GM12878 (cell line): ENCODE measurements around the gene EXOC3L4. TPM values are rescaled to one million over a fixed set of nuclear protein-coding genes. Genes with fewer than 3 reads are reported as not detected.

ENCODE experiments used
- ATAC-seq: fragments of 200-7000 bp; cut with Tn5 transposase; 3 replicates; pipeline ENCODE4 v1.9.1; 2020; ENCODE audit warnings: mild to moderate bottlenecking, moderate library complexity
- BruUV-seq: library from RNA; stranded (reverse); fragments of 400-500 nt; replicated peaks from 2 replicates; lab custom pipeline; 2021; lab: Mats Ljungman, UMichigan
- CTCF ChIA-PET: fragments of 300-600 bp; sonication (Branson Sonifier 250); formaldehyde crosslinking; extraction: SDS; loops from one replicate; lab custom pipeline; 2021; ENCODE audit warnings: inconsistent platforms; lab: Yijun Ruan, JAX
- POLR2A ChIA-PET: fragments of 350-600 bp; formaldehyde crosslinking; extraction: SDS; loops from one replicate; lab custom pipeline; 2021; ENCODE audit warnings: inconsistent platforms; lab: Charles Lee
- RAD21 ChIA-PET: fragments of 300-600 bp; sonication (Branson Sonifier 250); formaldehyde crosslinking; loops from one replicate; lab custom pipeline; 2023; ENCODE audit warnings: antibody characterized with exemption; ENCODE audit not compliant: unreplicated experiment; lab: Charles Lee
- SMC1A ChIA-PET: fragments of 300-600 bp; sonication (Branson Sonifier 250); formaldehyde crosslinking; loops from one replicate; lab custom pipeline; 2023; ENCODE audit not compliant: unreplicated experiment, uncharacterized antibody; lab: Charles Lee
- DNase-seq: peaks from one replicate; pipeline ENCODE4 v3.0.0-alpha.2; 2011; ENCODE audit warnings: low read depth, low spot score
- FAIRE-seq: peaks from 3 replicates; lab custom pipeline; 2011; peaks lifted over from hg19 to GRCh38; lab: Jason Lieb, UNC
- H2AFZ ChIP-seq: 2 replicates; pipeline ENCODE4 v1.6.0; 2011; ENCODE audit warnings: low read depth, low read length, control low read depth; ENCODE audit not compliant: control insufficient read depth
- H3K27ac ChIP-seq: 2 replicates; pipeline ENCODE4 v1.5.1; 2011; ENCODE audit warnings: control low read depth; ENCODE audit not compliant: control insufficient read depth, insufficient read depth
- H3K27me3 ChIP-seq, 2 experiments: replicated peaks in 1 of 2; 2 replicates each; pipeline versions ENCODE4 v1.6.0 to v1.6.1; 2011; ENCODE audit warnings: low read length in 1 of 2; ENCODE audit not compliant: control insufficient read depth in 2 of 2, insufficient read depth in 2 of 2
- H3K36me3 ChIP-seq, 2 experiments: 2 replicates each; pipeline ENCODE4 v1.5.1; 2011; ENCODE audit warnings: low read length in 1 of 2; ENCODE audit not compliant: control insufficient read depth in 2 of 2, insufficient read depth in 2 of 2
- H3K4me1 ChIP-seq: 2 replicates; pipeline ENCODE4 v1.6.1; 2011; ENCODE audit warnings: mild to moderate bottlenecking, low read length, moderate library complexity, mixed read lengths; ENCODE audit not compliant: control insufficient read depth, insufficient read depth
- H3K4me2 ChIP-seq: 2 replicates; pipeline ENCODE4 v1.6.0; 2011; ENCODE audit warnings: control low read depth; ENCODE audit not compliant: control insufficient read depth, insufficient read depth
- H3K4me3 ChIP-seq: fragments of 200-600 bp; sonication (generic); 2 replicates; pipeline ENCODE4 v1.5.1; 2016
- H3K79me2 ChIP-seq: 2 replicates; pipeline ENCODE4 v1.6.0; 2011; ENCODE audit warnings: low read length; ENCODE audit not compliant: control insufficient read depth, insufficient read depth
- H3K9ac ChIP-seq: 2 replicates; pipeline ENCODE4 v1.8.0; 2011; ENCODE audit warnings: low read length, control low read depth, mixed read lengths; ENCODE audit not compliant: control insufficient read depth, insufficient read depth
- H3K9me3 ChIP-seq: replicated peaks from 3 replicates; pipeline ENCODE4 v1.5.1; 2011; ENCODE audit warnings: mild to moderate bottlenecking, low read length; ENCODE audit not compliant: control insufficient read depth, insufficient read depth
- H4K20me1 ChIP-seq: 2 replicates; pipeline ENCODE4 v1.6.0; 2011; ENCODE audit not compliant: control insufficient read depth, insufficient read depth
- CEBPB ChIP-seq, 2 experiments: fragments of 150-350 bp in 1 of 2; IDR thresholded peaks; 2 replicates each; pipeline ENCODE4 v1.6.1; 2012 to 2014; ENCODE audit warnings: low read depth in 2 of 2, low read length in 2 of 2, borderline replicate concordance in 1 of 2, inconsistent platforms in 1 of 2
- ESRRA ChIP-seq: IDR thresholded peaks from 2 replicates; pipeline ENCODE4 v1.6.1; 2012; ENCODE audit warnings: mild to moderate bottlenecking, low read length, improper control_type of control experiment
- JUND ChIP-seq: IDR thresholded peaks from 2 replicates; pipeline ENCODE4 v1.6.1; 2012; ENCODE audit warnings: low read depth, mild to moderate bottlenecking, low read length, improper control_type of control experiment, moderate library complexity
- NBN ChIP-seq: fragments of 450-650 bp; IDR thresholded peaks from 2 replicates; pipeline ENCODE4 v1.6.1; 2016
- POLR2AphosphoS5 ChIP-seq: IDR thresholded peaks from 2 replicates; pipeline ENCODE4 v1.6.1; 2011; ENCODE audit warnings: mild to moderate bottlenecking, low read length, inconsistent platforms
- RB1 ChIP-seq: fragments of 450-650 bp; formaldehyde crosslinking; IDR thresholded peaks from 2 replicates; pipeline ENCODE4 v1.6.1; 2017; ENCODE audit warnings: mild to moderate bottlenecking, borderline replicate concordance
- SP1 ChIP-seq: IDR thresholded peaks from one replicate; pipeline ENCODE4 v1.6.1; 2011; ENCODE audit warnings: low read depth, low read length
- TAF1 ChIP-seq: IDR thresholded peaks from 2 replicates; pipeline ENCODE4 v1.6.1; 2011; ENCODE audit warnings: mild to moderate bottlenecking, low read depth, low read length, borderline replicate concordance
- ZNF24 ChIP-seq: fragments of 450-650 bp; IDR thresholded peaks from 2 replicates; pipeline ENCODE4 v1.6.1; 2017; ENCODE audit warnings: antibody characterized with exemption, mild to moderate bottlenecking
- ZNF384 ChIP-seq: IDR thresholded peaks from 2 replicates; pipeline ENCODE4 v1.6.1; 2012; ENCODE audit warnings: low read depth, mild to moderate bottlenecking, low read length, improper control_type of control experiment, borderline replicate concordance
- ZZZ3 ChIP-seq: IDR thresholded peaks from 2 replicates; pipeline ENCODE4 v1.6.1; 2011; ENCODE audit warnings: low read depth; ENCODE audit not compliant: control insufficient read depth, insufficient read length
- WGBS: methylation state at CpG from one replicate; pipeline ENCODE4 v1.1.6; 2016; ENCODE audit warnings: low lambda C conversion rate; ENCODE audit not compliant: insufficient replicate concordance, insufficient coverage; ENCODE audit errors: missing lambda C conversion rate; 5-methylcytosine and 5-hydroxymethylcytosine counted together
- in situ Hi-C: fragments of 300-500 bp; cut with MboI; formaldehyde crosslinking; loops from 9 replicates; pipeline ENCODE4 v1.14.3; 2018; ENCODE audit warnings: mixed read lengths
- intact Hi-C: fragments of 100-400 bp; cut with micrococcal nuclease; formaldehyde crosslinking; loops from one replicate; pipeline ENCODE4 v1.14.2; 2022; ENCODE audit not compliant: unreplicated experiment
- polyA plus RNA-seq, 11 experiments: library from polyadenylated mRNA; depleted of rRNA in 4 of 11; unstranded in 6 of 11; stranded (reverse) in 5 of 11; fragments of >200 nt; fragmentation: Nextera tagmentation in 4 of 11; fragmentation: Illumina TruSeq in 1 of 11; extraction: Ambion mirVana in 4 of 11; extraction: Trizol in 1 of 11; gene quantifications; 1 replicate in 1 of 11; 2 replicates in 10 of 11; pipeline versions ENCODE4 v1.2.1 to v1.2.3, GENCODE V29; 2011 to 2016; ENCODE audit warnings: inconsistent platforms in 2 of 11, missing spikeins in 2 of 11, low read depth in 1 of 11
- total RNA-seq, 4 experiments: library from RNA; depleted of rRNA in 3 of 4; stranded (reverse); fragments of >200 nt in 3 of 4; fragmentation: Illumina TruSeq in 1 of 4; extraction: Trizol in 1 of 4; gene quantifications; 2 replicates each; pipeline versions ENCODE4 v1.2.1 to v1.2.3, GENCODE V29; 2013 to 2021
- TF ChIP-seq, protein P1 (sequence below): fragments of 450-650 bp; conservative IDR thresholded peaks from 2 replicates; pipeline ENCODE4 v1.6.1; 2017; ENCODE audit warnings: mild to moderate bottlenecking, moderate library complexity
- TF ChIP-seq, protein P2 (sequence below): IDR thresholded peaks from 2 replicates; pipeline ENCODE4 v1.6.1; 2012; ENCODE audit warnings: improper control_type of control experiment, low read depth, low read length; ENCODE audit not compliant: insufficient replicate concordance

EXOC3L4 gene
- total and polyA plus RNA-seq, 10 of the 15 experiments (the other 5 are each of a cell fraction or from before 2014, with no cell fraction given): not detected

DNA sequence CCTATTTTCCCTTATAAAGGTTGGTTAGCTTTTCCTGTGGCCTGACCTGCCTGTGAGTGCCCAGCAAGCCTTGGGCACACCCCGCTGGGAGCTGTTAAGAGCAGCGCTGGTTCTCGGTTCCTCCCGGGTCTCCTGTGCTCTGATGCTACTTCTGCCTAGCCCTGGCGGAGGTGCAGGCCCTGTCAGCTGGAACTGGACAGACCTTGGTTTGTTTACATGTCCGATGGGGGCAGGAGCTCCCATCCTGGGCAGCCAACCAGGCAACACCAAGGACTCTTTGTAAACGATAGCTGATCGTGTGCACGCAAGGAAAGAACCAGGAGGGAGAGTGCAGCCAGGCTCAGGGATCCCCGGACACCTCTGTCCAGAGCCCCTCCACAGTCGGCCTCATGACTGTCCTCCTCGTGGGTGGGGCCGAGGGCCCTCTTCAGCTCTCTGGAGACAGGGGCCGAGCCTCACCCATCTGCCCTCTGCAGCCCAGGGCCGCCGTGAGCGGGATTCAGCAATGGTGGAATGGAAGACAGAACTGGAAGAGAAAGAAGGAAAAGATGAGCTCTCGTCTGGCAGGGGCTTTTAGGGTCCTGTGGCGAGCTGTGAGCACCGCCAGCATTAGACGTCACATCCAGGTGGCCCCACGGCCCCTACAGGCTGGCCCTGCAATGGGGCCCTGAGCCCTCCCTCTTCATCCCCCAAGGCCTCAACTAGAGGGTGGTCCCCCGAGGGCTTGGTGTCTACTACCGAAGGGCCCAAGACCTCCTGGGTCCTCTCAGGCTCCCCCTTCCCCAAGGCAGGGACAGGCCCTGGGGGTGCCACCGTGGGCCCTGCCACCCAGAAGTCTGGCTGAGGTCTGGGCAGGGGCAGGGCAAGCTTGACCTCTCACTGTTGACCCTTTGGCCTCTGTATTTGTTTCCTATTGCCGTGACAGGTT lies 41.1 kb downstream of the EXOC3L4 start (continued):
- TF ChIP-seq POLR2AphosphoS5 (no peak), CEBPB (IDR thresholded peaks at IDR 0.05; ENCODE audit: borderline replicate concordance in 1 of 2, low read depth in 2 of 2, low read length in 2 of 2) (no peak), ZZZ3 (no peak), SP1 (no peak)
- TF ChIP-seq, protein P1, sequence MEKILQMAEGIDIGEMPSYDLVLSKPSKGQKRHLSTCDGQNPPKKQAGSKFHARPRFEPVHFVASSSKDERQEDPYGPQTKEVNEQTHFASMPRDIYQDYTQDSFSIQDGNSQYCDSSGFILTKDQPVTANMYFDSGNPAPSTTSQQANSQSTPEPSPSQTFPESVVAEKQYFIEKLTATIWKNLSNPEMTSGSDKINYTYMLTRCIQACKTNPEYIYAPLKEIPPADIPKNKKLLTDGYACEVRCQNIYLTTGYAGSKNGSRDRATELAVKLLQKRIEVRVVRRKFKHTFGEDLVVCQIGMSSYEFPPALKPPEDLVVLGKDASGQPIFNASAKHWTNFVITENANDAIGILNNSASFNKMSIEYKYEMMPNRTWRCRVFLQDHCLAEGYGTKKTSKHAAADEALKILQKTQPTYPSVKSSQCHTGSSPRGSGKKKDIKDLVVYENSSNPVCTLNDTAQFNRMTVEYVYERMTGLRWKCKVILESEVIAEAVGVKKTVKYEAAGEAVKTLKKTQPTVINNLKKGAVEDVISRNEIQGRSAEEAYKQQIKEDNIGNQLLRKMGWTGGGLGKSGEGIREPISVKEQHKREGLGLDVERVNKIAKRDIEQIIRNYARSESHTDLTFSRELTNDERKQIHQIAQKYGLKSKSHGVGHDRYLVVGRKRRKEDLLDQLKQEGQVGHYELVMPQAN: no peak

DNA sequence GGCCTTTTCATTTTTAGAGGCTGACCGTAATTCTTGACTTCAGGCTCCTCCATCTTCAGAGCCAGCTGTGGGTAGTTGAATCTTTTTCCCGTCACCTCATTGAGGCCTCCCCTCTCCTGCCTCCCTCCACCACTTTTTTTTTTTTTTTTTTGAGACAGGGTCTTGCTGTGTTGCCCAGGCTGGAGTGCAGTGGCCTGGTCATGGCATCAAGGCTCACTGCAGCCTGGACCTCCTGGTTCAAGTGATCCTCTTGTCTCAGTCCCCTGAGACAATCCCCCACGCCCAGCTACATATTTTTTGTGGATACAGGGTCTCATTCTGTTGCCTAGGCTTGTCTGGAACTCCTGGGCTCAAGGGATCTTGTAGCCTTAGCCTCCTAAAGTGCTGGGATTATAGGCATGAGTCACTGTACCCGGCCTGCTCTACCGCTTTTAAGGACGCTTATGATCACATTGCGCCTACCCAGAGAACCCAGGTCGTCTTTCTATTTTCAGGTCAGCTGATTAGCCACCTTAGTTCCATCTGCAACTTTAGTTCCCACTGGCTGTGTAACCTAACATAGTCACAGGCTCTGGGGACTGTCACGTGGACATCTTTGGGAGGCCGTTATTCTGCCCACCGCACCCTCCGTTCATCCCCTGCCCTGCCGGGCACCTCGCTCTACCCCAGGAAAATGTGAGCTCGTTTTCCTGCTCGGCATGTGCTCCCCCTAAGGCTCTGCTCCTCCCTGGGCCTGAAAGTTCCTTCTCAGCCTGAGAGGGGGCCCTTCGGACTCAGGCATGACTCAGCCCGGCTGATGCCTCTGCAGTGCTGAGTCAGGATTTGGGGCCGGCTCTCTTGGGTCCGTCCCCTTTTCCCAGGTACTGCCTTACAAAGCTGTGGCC lies 42.1 kb downstream of the EXOC3L4 start:
- ChIA-PET CTCF (interaction anchor here (0.6 to 8.6 kb wide), 4 partner anchors 21 to 193 kb away, joined by 3 to 176 read pairs (median 5); no protein-coding TSS in a partner anchor), RAD21 (interaction anchor here (1.5 kb wide), 1 partner anchor 32 kb away, joined by 7 read pairs; no protein-coding TSS in a partner anchor), SMC1A (interaction anchor here (2.2 kb wide), 1 partner anchor 31 kb away, joined by 12 read pairs; no protein-coding TSS in a partner anchor), POLR2A (no interaction called here)
- intact Hi-C loops: no loop called here
- no peak for DNase-seq
- H3K4me3 ChIP-seq: no peak overlapping the region
- WGBS: 75% methylated on average over 20 of the region's 20 CpGs
- FAIRE-seq: no peak
- ATAC-seq: no peak
- peaks cover 3 to 9% of the 10 kb centered on the region in 2 experiments; a peak in 3 of 4 replicates for H3K36me3 ChIP-seq
- no peaks in the 10 kb centered on the region for H3K9me3 ChIP-seq
- H3K4me1 ChIP-seq: peaks cover 15% of the 10 kb centered on the region
- H3K27me3 ChIP-seq: no peaks in the 10 kb centered on the region
- no peaks in the 10 kb centered on the region for H3K79me2 ChIP-seq
- H4K20me1 ChIP-seq: no peaks in the 10 kb centered on the region
- H2AFZ ChIP-seq: no peak overlapping the region
- no peak overlapping the region for H3K4me2 ChIP-seq
- H3K27ac ChIP-seq: no peak overlapping the region
- TSS peak; percentile 84 for BruUV-seq
- no peak overlapping the region for H3K9ac ChIP-seq
- in situ Hi-C loops: no loop called here
- TF ChIP-seq, protein P2, sequence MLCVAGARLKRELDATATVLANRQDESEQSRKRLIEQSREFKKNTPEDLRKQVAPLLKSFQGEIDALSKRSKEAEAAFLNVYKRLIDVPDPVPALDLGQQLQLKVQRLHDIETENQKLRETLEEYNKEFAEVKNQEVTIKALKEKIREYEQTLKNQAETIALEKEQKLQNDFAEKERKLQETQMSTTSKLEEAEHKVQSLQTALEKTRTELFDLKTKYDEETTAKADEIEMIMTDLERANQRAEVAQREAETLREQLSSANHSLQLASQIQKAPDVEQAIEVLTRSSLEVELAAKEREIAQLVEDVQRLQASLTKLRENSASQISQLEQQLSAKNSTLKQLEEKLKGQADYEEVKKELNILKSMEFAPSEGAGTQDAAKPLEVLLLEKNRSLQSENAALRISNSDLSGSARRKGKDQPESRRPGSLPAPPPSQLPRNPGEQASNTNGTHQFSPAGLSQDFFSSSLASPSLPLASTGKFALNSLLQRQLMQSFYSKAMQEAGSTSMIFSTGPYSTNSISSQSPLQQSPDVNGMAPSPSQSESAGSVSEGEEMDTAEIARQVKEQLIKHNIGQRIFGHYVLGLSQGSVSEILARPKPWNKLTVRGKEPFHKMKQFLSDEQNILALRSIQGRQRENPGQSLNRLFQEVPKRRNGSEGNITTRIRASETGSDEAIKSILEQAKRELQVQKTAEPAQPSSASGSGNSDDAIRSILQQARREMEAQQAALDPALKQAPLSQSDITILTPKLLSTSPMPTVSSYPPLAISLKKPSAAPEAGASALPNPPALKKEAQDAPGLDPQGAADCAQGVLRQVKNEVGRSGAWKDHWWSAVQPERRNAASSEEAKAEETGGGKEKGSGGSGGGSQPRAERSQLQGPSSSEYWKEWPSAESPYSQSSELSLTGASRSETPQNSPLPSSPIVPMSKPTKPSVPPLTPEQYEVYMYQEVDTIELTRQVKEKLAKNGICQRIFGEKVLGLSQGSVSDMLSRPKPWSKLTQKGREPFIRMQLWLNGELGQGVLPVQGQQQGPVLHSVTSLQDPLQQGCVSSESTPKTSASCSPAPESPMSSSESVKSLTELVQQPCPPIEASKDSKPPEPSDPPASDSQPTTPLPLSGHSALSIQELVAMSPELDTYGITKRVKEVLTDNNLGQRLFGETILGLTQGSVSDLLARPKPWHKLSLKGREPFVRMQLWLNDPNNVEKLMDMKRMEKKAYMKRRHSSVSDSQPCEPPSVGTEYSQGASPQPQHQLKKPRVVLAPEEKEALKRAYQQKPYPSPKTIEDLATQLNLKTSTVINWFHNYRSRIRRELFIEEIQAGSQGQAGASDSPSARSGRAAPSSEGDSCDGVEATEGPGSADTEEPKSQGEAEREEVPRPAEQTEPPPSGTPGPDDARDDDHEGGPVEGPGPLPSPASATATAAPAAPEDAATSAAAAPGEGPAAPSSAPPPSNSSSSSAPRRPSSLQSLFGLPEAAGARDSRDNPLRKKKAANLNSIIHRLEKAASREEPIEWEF: no peak
- TF ChIP-seq ZNF384 (no peak), TAF1 (no peak), NBN (no peak), ESRRA (no peak), ZNF24 (no peak), RB1 (no peak), JUND (no peak)
